ENCODE data around the gene XXYLT1.

- TF ChIP-seq, protein P1, sequence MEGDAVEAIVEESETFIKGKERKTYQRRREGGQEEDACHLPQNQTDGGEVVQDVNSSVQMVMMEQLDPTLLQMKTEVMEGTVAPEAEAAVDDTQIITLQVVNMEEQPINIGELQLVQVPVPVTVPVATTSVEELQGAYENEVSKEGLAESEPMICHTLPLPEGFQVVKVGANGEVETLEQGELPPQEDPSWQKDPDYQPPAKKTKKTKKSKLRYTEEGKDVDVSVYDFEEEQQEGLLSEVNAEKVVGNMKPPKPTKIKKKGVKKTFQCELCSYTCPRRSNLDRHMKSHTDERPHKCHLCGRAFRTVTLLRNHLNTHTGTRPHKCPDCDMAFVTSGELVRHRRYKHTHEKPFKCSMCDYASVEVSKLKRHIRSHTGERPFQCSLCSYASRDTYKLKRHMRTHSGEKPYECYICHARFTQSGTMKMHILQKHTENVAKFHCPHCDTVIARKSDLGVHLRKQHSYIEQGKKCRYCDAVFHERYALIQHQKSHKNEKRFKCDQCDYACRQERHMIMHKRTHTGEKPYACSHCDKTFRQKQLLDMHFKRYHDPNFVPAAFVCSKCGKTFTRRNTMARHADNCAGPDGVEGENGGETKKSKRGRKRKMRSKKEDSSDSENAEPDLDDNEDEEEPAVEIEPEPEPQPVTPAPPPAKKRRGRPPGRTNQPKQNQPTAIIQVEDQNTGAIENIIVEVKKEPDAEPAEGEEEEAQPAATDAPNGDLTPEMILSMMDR (IDR thresholded peaks at IDR 0.05) = no peak
- TF ChIP-seq POLR2A (IDR thresholded peaks at IDR 0.05) = no peak
Observed at GRCh38 chr3:195312714-195313113, 41.8 kb upstream of the XXYLT1 start.
